ENCODE measurements around the gene ENDOV.

GRCh38 chr17:80419255-80419654, 4.3 kb downstream of the ENDOV start:
- TF ChIP-seq, protein P1, sequence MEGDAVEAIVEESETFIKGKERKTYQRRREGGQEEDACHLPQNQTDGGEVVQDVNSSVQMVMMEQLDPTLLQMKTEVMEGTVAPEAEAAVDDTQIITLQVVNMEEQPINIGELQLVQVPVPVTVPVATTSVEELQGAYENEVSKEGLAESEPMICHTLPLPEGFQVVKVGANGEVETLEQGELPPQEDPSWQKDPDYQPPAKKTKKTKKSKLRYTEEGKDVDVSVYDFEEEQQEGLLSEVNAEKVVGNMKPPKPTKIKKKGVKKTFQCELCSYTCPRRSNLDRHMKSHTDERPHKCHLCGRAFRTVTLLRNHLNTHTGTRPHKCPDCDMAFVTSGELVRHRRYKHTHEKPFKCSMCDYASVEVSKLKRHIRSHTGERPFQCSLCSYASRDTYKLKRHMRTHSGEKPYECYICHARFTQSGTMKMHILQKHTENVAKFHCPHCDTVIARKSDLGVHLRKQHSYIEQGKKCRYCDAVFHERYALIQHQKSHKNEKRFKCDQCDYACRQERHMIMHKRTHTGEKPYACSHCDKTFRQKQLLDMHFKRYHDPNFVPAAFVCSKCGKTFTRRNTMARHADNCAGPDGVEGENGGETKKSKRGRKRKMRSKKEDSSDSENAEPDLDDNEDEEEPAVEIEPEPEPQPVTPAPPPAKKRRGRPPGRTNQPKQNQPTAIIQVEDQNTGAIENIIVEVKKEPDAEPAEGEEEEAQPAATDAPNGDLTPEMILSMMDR (conservative IDR thresholded peaks at IDR 0.05; ENCODE audit: low read length): no peak
- TF ChIP-seq EZH2phosphoT487 (IDR thresholded peaks at IDR 0.05; ENCODE audit: borderline replicate concordance): no peak

All from Loucy (cell line).